CD4-positive, alpha-beta T cell treated with Interferon gamma for 1 hour (primary cell): ENCODE results near the gene KRTAP10-2.
"Not testable (repeated sequence)": the region's sequence is repeated elsewhere in the genome, so short reads cannot be mapped to it uniquely, and the experiment has no call there.

Experiments used
- DNase-seq: peaks from one replicate; pipeline ENCODE4 v3.0.0-alpha.2; 2020

KRTAP10-2 gene

DNA sequence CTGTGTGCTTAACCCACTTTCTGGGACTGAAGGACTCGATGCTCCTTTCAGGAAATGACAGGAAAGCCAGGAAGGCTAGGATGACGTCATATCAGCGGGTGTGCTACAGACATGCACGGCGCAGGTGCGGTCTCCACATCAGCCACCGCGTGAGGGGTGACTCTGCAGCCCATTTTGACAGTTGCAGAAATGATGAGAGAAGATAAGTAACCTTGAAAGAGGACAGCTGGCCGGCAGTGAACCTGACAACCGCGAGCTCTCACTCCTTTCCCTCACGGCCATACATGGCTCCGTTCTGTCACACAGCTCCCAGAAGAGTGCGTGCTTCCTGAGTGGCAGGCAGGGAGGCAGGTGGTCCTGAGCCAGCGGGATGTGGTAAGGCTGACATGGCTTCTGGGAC lies 30.8 kb upstream of the KRTAP10-2 start:
- DNase-seq, result no peak

- DNase-seq, result no peak
Observed at GRCh38 chr21:44581158-44581557, 29.9 kb upstream of the KRTAP10-2 start.

DNA sequence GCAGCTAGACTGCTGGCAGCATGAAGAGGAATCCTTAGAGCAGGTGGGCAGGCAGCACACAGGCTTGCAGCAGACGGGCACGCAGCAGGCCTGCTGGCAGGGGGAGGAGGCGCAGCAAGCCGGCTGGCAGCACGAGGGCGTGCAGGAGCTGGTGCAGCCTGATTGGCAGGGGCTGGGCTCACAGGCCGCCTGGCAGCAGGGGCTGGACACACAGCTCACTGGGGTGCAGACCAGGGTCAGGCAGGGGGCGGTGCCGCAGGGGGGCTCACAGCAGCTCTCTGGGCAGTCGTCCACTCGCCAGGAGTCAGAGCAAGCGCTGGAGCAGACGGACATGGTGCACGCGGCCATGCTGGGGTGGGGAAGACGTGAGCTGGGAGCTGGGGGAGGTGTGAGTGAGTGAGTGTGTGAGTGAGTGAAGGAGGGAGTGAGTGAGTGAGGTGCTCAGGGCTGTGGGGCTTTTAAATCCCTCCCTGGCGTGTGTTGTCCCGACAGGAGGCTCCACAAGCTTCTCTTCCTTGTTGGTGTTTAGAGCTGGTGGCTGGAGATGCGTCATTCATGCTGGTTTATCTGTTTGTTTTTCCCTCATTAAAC lies 29.0 kb upstream of the KRTAP10-2 start, which contains the start of gene KRTAP10-5:
TSS of gene KRTAP10-5 (minus strand) at position 374 of the 591 bp plus-strand sequence. CDS start at position 348, 26 bp downstream.
- DNase-seq, result not testable (repeated sequence)

GRCh38 chr21:44579833-44580144 lies 28.5 kb upstream of the KRTAP10-2 start:
- DNase-seq, result no peak

DNA sequence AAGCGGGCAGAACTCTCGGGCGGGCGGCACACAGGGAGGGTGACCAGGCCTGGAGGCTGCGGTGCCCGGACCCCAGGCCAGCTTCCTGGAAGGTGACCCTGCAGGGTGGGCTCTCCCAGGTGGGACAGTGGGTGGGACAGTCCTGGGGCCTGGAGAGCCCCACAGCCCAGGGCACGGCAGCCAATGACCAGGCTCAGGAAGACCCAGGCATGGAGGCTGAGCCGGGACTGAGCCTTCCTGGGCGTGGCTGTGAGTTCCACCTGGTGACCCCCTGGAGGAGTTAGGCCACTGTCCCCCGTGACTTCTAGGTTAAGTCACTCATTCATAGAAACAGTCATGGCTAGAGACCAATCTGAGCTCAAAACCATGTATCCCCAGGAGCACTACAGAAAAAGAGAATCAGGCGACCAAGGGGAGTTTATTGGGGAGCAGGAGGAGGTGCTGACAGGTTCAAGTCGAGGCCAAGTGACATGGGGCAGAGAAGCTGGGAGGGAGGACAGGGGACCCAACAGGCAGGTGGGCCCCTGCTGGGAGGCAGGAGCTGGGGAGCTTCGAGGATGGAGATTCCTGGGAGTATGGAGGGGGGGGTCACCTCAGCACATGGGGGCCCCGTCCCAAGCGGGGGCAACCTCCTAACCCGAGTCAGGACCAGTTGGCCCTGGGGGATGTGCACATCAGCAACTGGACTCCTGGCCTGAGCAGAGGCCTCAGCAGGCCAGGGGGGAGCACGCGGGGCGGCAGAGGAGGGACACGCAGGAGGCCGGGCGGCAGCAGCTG lies 27.9 kb upstream of the KRTAP10-2 start:
- no peak for DNase-seq

DNA sequence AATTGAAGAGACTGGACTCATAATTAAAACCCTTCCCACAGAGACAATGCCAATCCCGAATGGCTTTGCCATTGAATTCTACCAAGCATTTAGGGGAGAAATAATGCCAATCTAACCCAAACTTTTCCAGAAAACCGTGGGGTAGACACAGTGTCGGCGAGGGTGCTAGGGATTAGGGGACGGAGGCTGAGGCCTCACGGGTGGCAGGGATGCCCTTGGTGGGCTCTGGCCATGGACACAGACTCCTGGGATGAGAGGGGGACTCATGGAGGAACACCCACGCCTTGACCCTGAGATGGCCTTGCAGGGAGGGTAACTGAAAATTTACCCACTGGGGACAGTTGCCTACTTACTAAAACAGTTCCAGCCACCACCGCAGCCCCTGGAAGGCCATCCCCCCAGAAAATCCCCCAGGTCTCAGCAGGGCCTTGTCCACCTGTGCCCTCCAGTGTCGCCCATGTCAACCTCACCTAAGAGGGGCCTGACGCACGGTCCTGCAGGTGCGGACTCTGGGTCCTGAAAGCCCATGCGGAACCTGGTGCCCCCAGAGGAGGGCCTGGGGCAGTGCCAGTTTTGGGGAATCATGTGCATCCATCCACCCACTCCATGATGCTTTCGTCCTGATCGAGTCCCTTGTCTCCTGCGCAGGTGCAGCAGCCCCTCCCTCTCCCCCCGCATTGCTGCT lies 27.2 kb upstream of the KRTAP10-2 start:
- DNase-seq, result no peak

DNA sequence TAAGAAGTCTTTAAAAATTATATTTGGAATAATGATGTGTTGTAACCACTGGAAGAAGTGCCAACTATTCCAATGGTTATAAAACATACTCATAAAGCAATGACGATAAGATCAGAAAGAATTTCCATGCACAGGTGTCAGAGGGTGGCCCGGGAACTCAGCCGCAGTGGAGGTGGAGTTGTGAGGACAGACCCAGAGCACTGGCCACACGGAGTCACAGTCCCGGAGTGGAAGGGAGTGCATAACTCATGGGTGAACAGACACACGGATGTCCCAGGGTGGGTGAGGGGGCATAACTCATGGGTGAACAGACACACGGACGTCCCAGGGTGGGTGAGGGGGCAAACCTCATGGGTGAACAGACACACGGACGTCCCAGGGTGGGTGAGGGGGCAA lies 24.7 kb upstream of the KRTAP10-2 start:
- DNase-seq, result no peak

DNA sequence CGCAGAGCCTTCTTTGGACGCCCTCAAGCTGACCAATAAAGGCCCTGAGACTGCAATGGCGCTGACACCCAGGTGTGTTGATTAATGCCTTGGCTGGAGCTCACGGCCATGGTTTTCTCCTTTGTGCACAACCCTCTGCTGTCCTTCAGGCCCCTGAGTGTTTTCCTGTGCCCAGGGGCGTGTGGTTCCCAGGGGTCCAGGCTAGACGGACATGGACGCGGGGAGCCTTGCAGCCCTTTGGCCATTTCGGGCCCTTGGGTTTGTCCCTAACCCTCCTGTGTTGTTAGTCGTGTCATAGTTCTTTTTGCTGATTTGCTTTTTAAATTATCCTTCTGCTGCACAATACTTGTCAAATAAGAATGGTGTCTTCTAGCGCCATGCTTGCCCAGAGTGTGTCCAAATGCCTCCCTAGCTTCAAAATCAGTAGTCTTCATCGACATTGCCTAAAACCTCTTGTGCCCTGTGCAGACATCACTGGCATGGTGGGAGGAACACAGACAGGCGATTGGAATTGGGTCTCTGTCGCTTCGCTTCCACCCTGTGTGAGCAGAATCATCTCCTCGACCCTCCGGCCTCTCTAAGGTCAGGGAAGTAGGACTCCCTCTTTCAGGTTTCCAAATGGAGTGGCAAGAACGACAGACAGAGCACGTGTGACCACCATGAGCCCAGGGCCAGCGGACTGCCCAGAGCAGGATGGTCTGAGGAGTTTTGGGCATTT lies 24.2 kb upstream of the KRTAP10-2 start:
- no peak for DNase-seq

- DNase-seq, result no peak
Observed at GRCh38 chr21:44574457-44575306, 23.4 kb upstream of the KRTAP10-2 start.

- DNase-seq, result not testable (repeated sequence)
Observed at GRCh38 chr21:44573630-44574456, 22.5 kb upstream of the KRTAP10-2 start, which contains the start of gene KRTAP10-4. TSS of gene KRTAP10-4 (plus strand) at chr21:44573729. CDS start at chr21:44573759, 30 bp downstream.

DNA sequence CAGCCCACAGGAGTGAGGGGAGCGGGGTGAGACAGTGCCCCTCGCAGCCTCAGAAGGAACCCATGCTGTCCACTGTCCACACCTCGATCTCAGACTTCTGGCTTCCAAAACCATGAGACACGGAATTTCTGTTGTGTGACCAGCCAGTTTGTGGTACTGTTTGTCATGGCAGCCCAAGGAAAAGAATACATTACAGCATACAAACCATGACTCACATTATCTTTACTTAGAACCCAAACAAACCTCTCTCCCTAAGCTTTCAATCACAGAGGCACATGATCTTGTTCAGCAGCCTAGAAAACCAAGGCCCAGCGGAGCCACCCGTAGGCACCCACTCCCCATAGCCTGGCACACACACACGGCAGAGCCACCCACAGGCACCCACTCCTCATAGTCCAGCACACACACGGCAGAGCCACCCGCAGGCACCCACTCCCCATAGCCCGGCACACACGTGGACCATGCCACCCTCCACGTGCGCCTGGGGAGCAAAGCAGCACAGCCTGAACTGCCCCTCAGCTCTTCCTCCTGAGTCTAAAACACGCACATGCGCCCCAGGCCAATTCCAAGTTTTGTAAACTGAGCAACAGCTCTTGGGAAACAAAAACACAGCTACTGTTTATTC lies 21.8 kb upstream of the KRTAP10-2 start:
- no peak for DNase-seq

GRCh38 chr21:44571844-44572782 lies 20.8 kb upstream of the KRTAP10-2 start:
- no peak for DNase-seq

GRCh38 chr21:44571296-44571695 lies 20.0 kb upstream of the KRTAP10-2 start:
- DNase-seq, result no peak

- no peak for DNase-seq
Observed at GRCh38 chr21:44569861-44570517, 18.7 kb upstream of the KRTAP10-2 start.

GRCh38 chr21:44568667-44569556 lies 17.6 kb upstream of the KRTAP10-2 start:
- DNase-seq, result no peak

GRCh38 chr21:44568261-44568660 lies 17.0 kb upstream of the KRTAP10-2 start:
- DNase-seq, result no peak

- DNase-seq, result no peak
Observed at GRCh38 chr21:44567481-44568171, 16.3 kb upstream of the KRTAP10-2 start.
